ENCODE results near the gene PCBP3. TPM values are rescaled to one million over a fixed set of nuclear protein-coding genes. Genes with fewer than 3 reads are reported as not detected.

Gene PCBP3
- total RNA-seq, 1 donor from 2014 or later, result 11.8 TPM

- Mint-ChIP-seq H3K4me1 (ENCODE audit: low read depth) (peaks cover 28% of the 10 kb centered on the region), H3K27me3 (ENCODE audit: low read depth) (peaks cover 4% of the 10 kb centered on the region), H3K36me3 (ENCODE audit: low read depth) (peaks cover 13% of the 10 kb centered on the region), H3K4me3 (ENCODE audit: unreplicated experiment) (no peak overlapping the region), H3K27ac (ENCODE audit: unreplicated experiment) (no peak overlapping the region), H3K9me3 (ENCODE audit: low read depth) (peaks cover 33% of the 10 kb centered on the region)
- TF ChIP-seq CTCF (IDR thresholded peaks at IDR 0.05), result no peak
- no peak for DNase-seq (ENCODE audit: low spot score)
Measured at GRCh38 chr21:45772180-45772579, 128.7 kb downstream of the PCBP3 start.

- peaks cover 4% of the 10 kb centered on the region for H3K27me3 Mint-ChIP-seq (ENCODE audit: low read depth)
- H3K27ac Mint-ChIP-seq (ENCODE audit: unreplicated experiment), result no peak overlapping the region
- H3K4me3 Mint-ChIP-seq (ENCODE audit: unreplicated experiment), result no peak overlapping the region
- TF ChIP-seq CTCF (IDR thresholded peaks at IDR 0.05), result no peak
- peaks cover 19% of the 10 kb centered on the region for H3K36me3 Mint-ChIP-seq (ENCODE audit: low read depth)
- peaks cover 39% of the 10 kb centered on the region for H3K9me3 Mint-ChIP-seq (ENCODE audit: low read depth)
- peaks cover 7% of the 10 kb centered on the region for H3K4me1 Mint-ChIP-seq (ENCODE audit: low read depth)
- DNase-seq (ENCODE audit: low spot score), result no peak
Measured at GRCh38 chr21:45774291-45774690, 130.8 kb downstream of the PCBP3 start.

GRCh38 chr21:45776971-45777370 lies 133.4 kb downstream of the PCBP3 start:
- no peak for DNase-seq (ENCODE audit: low spot score)
- Mint-ChIP-seq H3K36me3 (ENCODE audit: low read depth) (peaks cover 23% of the 10 kb centered on the region), H3K9me3 (ENCODE audit: low read depth) (peaks cover 39% of the 10 kb centered on the region), H3K27ac (ENCODE audit: unreplicated experiment) (no peak overlapping the region), H3K4me3 (ENCODE audit: unreplicated experiment) (no peak overlapping the region), H3K27me3 (ENCODE audit: low read depth) (peaks cover 4% of the 10 kb centered on the region), H3K4me1 (ENCODE audit: low read depth) (no peaks in the 10 kb centered on the region)
- no peak for TF ChIP-seq CTCF (IDR thresholded peaks at IDR 0.05)

GRCh38 chr21:45778686-45779085 lies 135.2 kb downstream of the PCBP3 start:
- Mint-ChIP-seq H3K27ac (ENCODE audit: unreplicated experiment) (no peak overlapping the region), H3K4me3 (ENCODE audit: unreplicated experiment) (no peak overlapping the region), H3K4me1 (ENCODE audit: low read depth) (no peaks in the 10 kb centered on the region), H3K27me3 (ENCODE audit: low read depth) (peaks cover 4% of the 10 kb centered on the region), H3K36me3 (ENCODE audit: low read depth) (peaks cover 19% of the 10 kb centered on the region), H3K9me3 (ENCODE audit: low read depth) (peaks cover 23% of the 10 kb centered on the region)
- TF ChIP-seq CTCF (IDR thresholded peaks at IDR 0.05), result no peak
- peak; percentile 74 for DNase-seq (ENCODE audit: low spot score)

- Mint-ChIP-seq H3K27ac (ENCODE audit: unreplicated experiment) (no peak overlapping the region), H3K9me3 (ENCODE audit: low read depth) (peaks cover 23% of the 10 kb centered on the region), H3K4me1 (ENCODE audit: low read depth) (no peaks in the 10 kb centered on the region), H3K36me3 (ENCODE audit: low read depth) (peaks cover 19% of the 10 kb centered on the region), H3K27me3 (ENCODE audit: low read depth) (peaks cover 4% of the 10 kb centered on the region), H3K4me3 (ENCODE audit: unreplicated experiment) (no peak overlapping the region)
- DNase-seq (ENCODE audit: low spot score), result no peak
- TF ChIP-seq CTCF (IDR thresholded peaks at IDR 0.05), result no peak
Measured at GRCh38 chr21:45779226-45779625, 135.7 kb downstream of the PCBP3 start.

Measured in chondrocyte (in vitro differentiated cells).